PFSK-1 (cell line): ENCODE measurements around the gene MRPL11.

Experiments
- FOXP2 ChIP-seq: optimal IDR thresholded peaks from 2 replicates; pipeline ENCODE3; 2011; ENCODE audit warnings: borderline replicate concordance, control low read depth, inconsistent platforms; ENCODE audit not compliant: insufficient read depth; ENCODE audit errors: extremely low read length, extremely low read depth
- POLR2AphosphoS5 ChIP-seq: IDR thresholded peaks from 2 replicates; pipeline ENCODE4 v1.6.1; 2012; ENCODE audit warnings: low read depth, mild to moderate bottlenecking, control low read depth, low read length, moderate library complexity
- TAF1 ChIP-seq: IDR thresholded peaks from 2 replicates; pipeline ENCODE4 v1.6.1; 2012; ENCODE audit warnings: low read length, control low read depth, borderline replicate concordance; ENCODE audit not compliant: insufficient read depth
- TF ChIP-seq, protein P1 (sequence below), 2 experiments: IDR thresholded peaks; 2 replicates each; pipeline versions ENCODE4 v1.6.1 to v1.8.0; 2011 to 2012; ENCODE audit warnings: low read depth in 2 of 2, low read length in 2 of 2, control low read depth in 1 of 2, inconsistent platforms in 1 of 2, mild to moderate bottlenecking in 1 of 2, moderate library complexity in 1 of 2; ENCODE audit not compliant: insufficient read depth in 1 of 2

DNA sequence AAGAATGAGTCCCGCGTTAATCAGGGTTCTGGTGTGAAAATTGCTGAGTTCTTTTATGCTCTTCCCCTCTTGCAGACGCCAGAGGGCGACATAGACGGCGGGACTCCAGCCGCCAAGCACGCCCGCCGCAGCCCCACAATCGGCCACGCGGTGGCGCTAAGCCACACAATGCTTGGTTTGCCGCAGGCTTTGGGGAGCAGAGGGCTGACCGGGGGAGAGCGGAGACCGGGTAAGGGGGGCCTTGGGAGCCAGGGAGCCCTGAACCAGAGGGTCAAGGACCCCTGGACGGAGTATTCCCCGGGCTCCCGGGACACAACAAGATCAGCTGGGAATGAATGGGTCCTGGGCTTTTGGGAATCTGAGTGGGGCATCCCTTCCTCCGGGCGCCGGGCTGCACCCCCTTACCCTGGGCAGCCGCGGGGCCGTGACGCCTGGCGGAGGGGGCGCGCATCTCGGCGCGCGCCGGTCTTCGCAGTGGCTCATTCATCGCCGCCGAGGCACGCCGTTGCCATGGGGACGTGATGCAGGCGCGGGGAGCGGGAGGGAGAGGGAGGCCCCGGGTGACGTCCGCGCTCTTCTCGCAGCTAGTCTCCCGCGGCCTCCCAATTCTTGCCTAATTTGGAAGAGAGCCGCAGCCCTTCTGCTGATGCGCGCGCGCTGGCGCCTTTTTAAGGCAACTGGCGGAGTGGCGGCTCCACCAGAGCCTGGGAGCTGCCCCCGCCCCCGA lies 30.0 kb downstream of the MRPL11 start:
- TF ChIP-seq FOXP2 (peak; percentile 41), POLR2AphosphoS5 (no peak), TAF1 (no peak)
- TF ChIP-seq, protein P1, sequence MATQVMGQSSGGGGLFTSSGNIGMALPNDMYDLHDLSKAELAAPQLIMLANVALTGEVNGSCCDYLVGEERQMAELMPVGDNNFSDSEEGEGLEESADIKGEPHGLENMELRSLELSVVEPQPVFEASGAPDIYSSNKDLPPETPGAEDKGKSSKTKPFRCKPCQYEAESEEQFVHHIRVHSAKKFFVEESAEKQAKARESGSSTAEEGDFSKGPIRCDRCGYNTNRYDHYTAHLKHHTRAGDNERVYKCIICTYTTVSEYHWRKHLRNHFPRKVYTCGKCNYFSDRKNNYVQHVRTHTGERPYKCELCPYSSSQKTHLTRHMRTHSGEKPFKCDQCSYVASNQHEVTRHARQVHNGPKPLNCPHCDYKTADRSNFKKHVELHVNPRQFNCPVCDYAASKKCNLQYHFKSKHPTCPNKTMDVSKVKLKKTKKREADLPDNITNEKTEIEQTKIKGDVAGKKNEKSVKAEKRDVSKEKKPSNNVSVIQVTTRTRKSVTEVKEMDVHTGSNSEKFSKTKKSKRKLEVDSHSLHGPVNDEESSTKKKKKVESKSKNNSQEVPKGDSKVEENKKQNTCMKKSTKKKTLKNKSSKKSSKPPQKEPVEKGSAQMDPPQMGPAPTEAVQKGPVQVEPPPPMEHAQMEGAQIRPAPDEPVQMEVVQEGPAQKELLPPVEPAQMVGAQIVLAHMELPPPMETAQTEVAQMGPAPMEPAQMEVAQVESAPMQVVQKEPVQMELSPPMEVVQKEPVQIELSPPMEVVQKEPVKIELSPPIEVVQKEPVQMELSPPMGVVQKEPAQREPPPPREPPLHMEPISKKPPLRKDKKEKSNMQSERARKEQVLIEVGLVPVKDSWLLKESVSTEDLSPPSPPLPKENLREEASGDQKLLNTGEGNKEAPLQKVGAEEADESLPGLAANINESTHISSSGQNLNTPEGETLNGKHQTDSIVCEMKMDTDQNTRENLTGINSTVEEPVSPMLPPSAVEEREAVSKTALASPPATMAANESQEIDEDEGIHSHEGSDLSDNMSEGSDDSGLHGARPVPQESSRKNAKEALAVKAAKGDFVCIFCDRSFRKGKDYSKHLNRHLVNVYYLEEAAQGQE (IDR thresholded peaks at IDR 0.05; ENCODE audit: insufficient read depth in 1 of 2, low read depth in 2 of 2, low read length in 2 of 2) = peak; percentile 75 to 83
